ENCODE results near the gene TANC1. TPM values are rescaled to one million over a fixed set of nuclear protein-coding genes. Genes with fewer than 3 reads are reported as not detected.
A peak's percentile ranks its signal among the peaks of the same experiment; 100 is the strongest.
"Not testable (repeated sequence)": the region's sequence is repeated elsewhere in the genome, so short reads cannot be mapped to it uniquely, and the experiment has no call there.

TANC1 gene
- total RNA-seq, 1 donor from 2014 or later: 56.2 TPM

DNA sequence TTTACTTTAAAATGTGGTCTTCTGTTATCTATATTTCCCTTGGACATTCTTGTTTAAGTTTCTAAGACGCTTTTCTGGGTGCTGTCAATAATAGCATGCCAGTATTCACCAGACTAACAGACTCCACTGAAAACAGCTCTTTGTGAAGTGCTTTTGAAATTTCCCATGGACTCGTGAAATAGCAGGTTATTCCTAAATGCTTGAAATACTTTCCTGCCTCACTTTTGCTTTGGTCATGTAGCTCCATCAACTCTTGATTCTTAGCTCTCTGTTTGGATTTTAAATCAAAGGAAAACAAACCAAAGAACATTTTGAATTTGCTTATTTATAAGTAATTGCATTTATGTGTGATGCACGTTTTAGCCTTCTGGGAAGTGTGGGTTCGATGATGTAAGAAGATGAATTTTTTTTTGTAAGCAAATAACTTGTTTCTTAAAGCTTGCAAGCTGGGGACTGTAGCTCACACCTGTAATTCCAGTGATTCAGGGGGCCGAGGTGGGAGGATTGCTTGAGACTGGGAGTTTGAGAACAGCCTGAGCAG, 170.3 kb downstream of the TANC1 start:
- ATAC-seq (ENCODE audit: poor library complexity) (no peak), DNase-seq (no peak)
- intact Hi-C loops (cut with DNase I): no loop called here

GRCh38 chr2:159139216-159139933, 170.9 kb downstream of the TANC1 start:
- DNase-seq (no peak), ATAC-seq (ENCODE audit: poor library complexity) (no peak)
- intact Hi-C loops (cut with DNase I): no loop called here

- no peak for DNase-seq
- ATAC-seq (ENCODE audit: poor library complexity): no peak
- intact Hi-C loops (cut with DNase I): no loop called here
Observed at GRCh38 chr2:159140070-159140769, 171.8 kb downstream of the TANC1 start.

DNA sequence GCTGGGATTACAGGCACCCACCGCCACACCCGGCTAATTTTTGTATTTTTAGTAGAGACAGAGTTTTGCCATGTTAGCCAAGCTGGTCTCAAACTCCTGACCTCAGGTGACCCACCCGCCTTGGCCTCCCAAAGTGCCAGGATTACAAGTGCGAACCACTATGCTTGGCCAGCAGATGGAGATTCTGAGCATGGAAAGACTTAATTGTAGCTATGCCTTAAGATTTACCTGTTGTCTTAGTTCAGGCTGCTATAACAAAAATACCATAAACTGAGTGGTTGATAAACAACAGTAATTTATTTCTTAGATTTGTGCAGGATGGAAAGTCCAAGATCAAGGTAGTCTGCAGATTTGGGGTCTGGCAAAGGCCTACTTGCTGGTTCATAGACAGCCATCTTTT, 172.4 kb downstream of the TANC1 start:
- intact Hi-C loops (cut with DNase I); DNase-seq; ATAC-seq (ENCODE audit: poor library complexity): not testable (repeated sequence)

GRCh38 chr2:159144776-159145614, 176.6 kb downstream of the TANC1 start:
- intact Hi-C loops (cut with DNase I): no loop called here
- ATAC-seq (ENCODE audit: poor library complexity): no peak
- DNase-seq: no peak

- intact Hi-C loops (cut with DNase I): no loop called here
- DNase-seq (no peak), ATAC-seq (ENCODE audit: poor library complexity) (no peak)
Observed at GRCh38 chr2:159145745-159146354, 177.4 kb downstream of the TANC1 start.

- peak; percentile 61 for DNase-seq
- intact Hi-C loops (cut with DNase I): no loop called here
- peak; percentile 86 for ATAC-seq (ENCODE audit: poor library complexity)
Observed at GRCh38 chr2:159146996-159147666, 178.7 kb downstream of the TANC1 start.

DNA sequence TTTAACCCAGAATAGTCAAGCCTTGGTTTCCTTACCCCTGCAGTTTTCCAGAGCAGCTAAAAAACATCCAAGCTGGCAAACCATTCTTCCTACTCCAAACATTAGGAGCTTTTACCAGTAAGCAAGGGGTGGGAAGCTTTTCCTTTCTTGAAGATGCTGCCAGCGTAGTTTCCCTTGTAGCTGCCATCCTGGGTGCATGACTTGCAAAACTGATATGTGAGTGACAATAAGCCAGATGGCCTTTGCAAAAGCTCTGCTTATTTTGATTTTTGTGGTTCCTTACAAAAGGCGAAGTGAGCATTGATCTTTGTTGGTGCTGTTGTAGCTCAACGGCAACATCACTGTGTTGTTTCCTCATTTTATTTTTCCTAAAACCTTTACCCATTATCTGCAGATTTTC, 179.2 kb downstream of the TANC1 start:
- ATAC-seq (ENCODE audit: poor library complexity) (no peak), DNase-seq (no peak)
- intact Hi-C loops (cut with DNase I): no loop called here

GRCh38 chr2:159148901-159149300, 180.5 kb downstream of the TANC1 start:
- ATAC-seq (ENCODE audit: poor library complexity) (no peak), DNase-seq (no peak)
- intact Hi-C loops (cut with DNase I): no loop called here

DNA sequence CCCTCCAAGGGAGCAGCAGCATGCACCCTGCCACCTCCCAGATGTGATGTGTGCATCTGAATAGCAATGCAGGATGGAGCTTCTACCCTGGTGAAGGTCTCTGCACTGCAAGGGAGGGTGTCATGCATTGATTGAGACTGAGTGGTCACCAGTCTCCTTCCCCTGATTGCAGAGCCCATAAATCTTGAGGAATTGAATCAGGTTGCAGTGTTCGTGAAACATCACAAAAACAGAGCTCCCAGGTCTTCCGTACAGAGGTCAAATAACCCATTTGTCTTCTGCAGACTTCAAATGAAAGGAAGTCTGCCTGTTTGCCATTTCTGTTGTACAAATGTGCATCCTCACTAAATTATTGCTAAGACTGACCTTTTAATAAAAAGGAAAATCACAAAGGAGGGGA, 181.3 kb downstream of the TANC1 start:
- intact Hi-C loops (cut with DNase I): no loop called here
- DNase-seq: no peak

DNA sequence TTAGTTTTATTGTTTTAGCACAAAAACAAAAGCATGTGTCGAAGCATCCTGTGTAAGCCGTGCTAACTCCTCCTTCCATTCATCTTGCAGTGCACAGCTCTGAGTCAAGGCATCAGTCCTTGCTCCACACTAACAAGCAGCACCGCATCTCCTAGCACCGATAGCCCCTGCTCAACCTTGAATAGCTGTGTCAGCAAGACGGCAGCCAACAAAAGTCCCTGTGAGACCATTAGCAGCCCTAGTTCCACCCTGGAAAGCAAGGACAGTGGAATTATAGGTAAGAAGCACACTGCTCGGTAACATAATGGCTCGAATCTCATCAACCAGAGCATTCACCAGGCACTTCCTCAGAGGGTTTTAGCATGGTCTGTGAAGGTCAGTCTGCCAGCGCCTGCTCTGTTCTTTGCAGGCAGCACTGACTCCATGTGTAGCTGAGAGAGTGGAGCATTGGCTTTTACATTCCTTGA, 181.9 kb downstream of the TANC1 start:
- ATAC-seq (ENCODE audit: poor library complexity): no peak
- intact Hi-C loops (cut with DNase I): no loop called here
- DNase-seq: no peak

More for the DNA sequence above, 181.3 kb downstream of the TANC1 start:
- no peak for ATAC-seq (ENCODE audit: poor library complexity)

GRCh38 chr2:159151198-159152127, 183.0 kb downstream of the TANC1 start:
- DNase-seq: no peak
- ATAC-seq (ENCODE audit: poor library complexity): no peak
- intact Hi-C loops (cut with DNase I): no loop called here

- DNase-seq: no peak
- no peak for ATAC-seq (ENCODE audit: poor library complexity)
- intact Hi-C loops (cut with DNase I): no loop called here
Observed at GRCh38 chr2:159152128-159152778, 183.8 kb downstream of the TANC1 start.

GRCh38 chr2:159153063-159153462, 184.6 kb downstream of the TANC1 start:
- DNase-seq: no peak
- peak; percentile 17 for ATAC-seq (ENCODE audit: poor library complexity)
- intact Hi-C loops (cut with DNase I): no loop called here

DNA sequence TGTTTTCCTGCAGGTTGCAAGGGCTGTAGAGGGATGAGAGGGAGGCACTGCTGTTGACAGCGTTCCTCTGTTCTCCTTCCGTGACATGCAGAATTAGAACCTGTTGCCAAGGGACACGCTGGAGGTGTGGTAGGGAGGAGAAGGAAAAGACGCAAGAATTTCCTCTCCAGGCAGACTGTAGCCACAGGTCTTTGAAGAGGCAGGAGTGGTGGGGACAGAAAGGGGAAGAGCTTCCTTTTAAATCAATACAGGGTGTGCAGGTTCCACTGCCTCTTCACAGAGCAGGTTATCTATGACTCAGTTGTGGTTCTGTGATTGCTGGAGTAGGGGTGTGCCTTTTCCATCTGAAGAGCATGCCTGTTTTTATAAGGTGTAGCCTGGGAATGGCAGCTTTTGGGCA, 185.0 kb downstream of the TANC1 start:
- ATAC-seq (ENCODE audit: poor library complexity) (peak; percentile 9), DNase-seq (no peak)
- intact Hi-C loops (cut with DNase I): no loop called here

DNA sequence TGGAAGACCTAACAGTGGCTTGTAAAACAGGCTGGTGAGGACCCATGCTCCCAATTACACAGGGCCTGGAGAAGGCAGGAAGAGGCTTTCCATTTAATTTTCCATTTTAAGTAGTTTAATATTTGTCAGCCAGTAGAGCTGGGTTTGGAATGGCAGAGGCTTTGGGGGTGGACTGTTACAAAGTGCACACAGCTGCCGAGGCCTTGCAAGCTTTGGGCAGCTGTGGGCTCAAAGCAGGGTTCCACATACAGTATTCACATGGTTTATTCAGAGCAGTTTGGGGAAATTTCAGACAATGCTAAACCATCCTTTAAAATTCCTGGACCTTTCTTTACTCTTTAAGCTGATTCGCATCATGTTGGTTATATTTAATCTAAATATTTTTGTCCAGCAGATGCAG, 185.5 kb downstream of the TANC1 start:
- DNase-seq (no peak), ATAC-seq (ENCODE audit: poor library complexity) (no peak)
- intact Hi-C loops (cut with DNase I): no loop called here

DNA sequence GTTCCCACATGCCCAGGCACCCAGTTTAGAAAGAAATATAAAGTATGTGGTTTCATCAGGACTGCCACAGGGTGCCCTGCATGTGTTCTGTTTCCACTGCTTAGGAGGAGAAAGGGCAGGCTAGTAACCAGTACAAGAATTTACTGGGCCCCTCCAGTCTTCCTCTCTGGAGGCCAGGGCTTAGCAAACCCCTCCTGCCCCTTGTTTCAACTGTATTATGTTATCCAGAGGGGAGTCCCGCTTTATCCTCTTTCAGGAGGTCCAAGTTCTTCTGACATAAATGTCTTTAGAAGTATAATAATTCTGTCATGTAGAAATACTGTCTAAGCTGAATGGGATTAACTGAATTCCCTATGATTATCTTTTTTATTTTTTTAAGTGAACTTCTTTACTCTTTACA, 185.9 kb downstream of the TANC1 start:
- ATAC-seq (ENCODE audit: poor library complexity) (no peak), DNase-seq (no peak)
- intact Hi-C loops (cut with DNase I): no loop called here

All from Right ventricle myocardium superior (tissue), 1 donor.